ENCODE measurements around the gene PLAA.

DNA sequence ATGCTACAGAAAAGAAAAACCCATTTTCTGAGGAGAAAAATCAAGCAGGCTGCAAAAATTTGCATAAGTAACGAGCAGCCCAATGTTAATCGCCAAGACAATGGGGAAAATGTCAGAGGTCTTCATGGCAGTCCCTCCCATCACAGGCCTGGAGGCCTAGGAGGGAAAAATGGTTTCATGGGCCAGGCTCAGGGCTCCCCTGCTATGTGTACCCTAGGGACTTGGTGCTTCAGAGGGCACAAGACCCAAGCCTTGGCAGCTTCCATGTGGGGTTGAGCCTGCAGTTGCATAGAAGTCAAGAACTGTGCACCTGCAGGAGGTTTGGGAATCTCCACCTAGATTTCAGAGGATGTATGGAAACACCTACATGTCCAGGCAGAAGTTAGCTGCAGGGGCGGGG lies 64.9 kb downstream of the PLAA start:
- TF ChIP-seq, protein P1, sequence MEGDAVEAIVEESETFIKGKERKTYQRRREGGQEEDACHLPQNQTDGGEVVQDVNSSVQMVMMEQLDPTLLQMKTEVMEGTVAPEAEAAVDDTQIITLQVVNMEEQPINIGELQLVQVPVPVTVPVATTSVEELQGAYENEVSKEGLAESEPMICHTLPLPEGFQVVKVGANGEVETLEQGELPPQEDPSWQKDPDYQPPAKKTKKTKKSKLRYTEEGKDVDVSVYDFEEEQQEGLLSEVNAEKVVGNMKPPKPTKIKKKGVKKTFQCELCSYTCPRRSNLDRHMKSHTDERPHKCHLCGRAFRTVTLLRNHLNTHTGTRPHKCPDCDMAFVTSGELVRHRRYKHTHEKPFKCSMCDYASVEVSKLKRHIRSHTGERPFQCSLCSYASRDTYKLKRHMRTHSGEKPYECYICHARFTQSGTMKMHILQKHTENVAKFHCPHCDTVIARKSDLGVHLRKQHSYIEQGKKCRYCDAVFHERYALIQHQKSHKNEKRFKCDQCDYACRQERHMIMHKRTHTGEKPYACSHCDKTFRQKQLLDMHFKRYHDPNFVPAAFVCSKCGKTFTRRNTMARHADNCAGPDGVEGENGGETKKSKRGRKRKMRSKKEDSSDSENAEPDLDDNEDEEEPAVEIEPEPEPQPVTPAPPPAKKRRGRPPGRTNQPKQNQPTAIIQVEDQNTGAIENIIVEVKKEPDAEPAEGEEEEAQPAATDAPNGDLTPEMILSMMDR (conservative IDR thresholded peaks at IDR 0.05) = no peak
- TF ChIP-seq ZFX (IDR thresholded peaks at IDR 0.05) = no peak

Measured in C4-2B (cell line).